Testis (tissue), 3 donors: Measurements from ENCODE around the gene COL23A1. TPM values are rescaled to one million over a fixed set of nuclear protein-coding genes. Genes with fewer than 3 reads are reported as not detected.

ENCODE experiments used
- DNase-seq: peaks from one replicate; pipeline ENCODE4 v3.0.0-alpha.2; 2019
- H3K27ac ChIP-seq, 2 donors: fragments of 200-600 bp; sonication (generic); one replicate each; pipeline ENCODE4 v1.5.1; 2019
- H3K27me3 ChIP-seq: fragments of 200-600 bp; sonication (generic); one replicate; pipeline ENCODE4 v1.5.1; 2019
- H3K36me3 ChIP-seq: fragments of 200-600 bp; sonication (generic); one replicate; pipeline ENCODE4 v1.5.1; 2017; ENCODE audit warnings: low read depth; ENCODE audit errors: missing control alignments
- H3K4me1 ChIP-seq: fragments of 200-600 bp; sonication (generic); one replicate; pipeline ENCODE4 v1.5.1; 2019
- H3K4me3 ChIP-seq, 2 donors: fragments of 200-600 bp; sonication (generic); one replicate each; pipeline ENCODE4 v1.5.1; 2017 to 2019
- H3K9me3 ChIP-seq: fragments of 200-600 bp; sonication (generic); one replicate; pipeline ENCODE4 v1.5.1; 2017
- CTCF ChIP-seq, 3 experiments: fragments of 450-650 bp in 2 of 3; fragments of 200-600 bp in 1 of 3; sonication (generic) in 1 of 3; IDR thresholded peaks; one replicate each; pipeline ENCODE4 v1.5.1; 2016 to 2019; ENCODE audit warnings: antibody characterized with exemption in 3 of 3, mild to moderate bottlenecking in 2 of 3, moderate library complexity in 1 of 3
- POLR2A ChIP-seq: fragments of 450-650 bp; IDR thresholded peaks from one replicate; pipeline ENCODE4 v1.6.1; 2017; ENCODE audit warnings: antibody characterized with exemption, mild to moderate bottlenecking, moderate library complexity
- WGBS, 2 donors: methylation state at CpG; one replicate each; pipeline ENCODE4 v1.1.5; 2018; 5-methylcytosine and 5-hydroxymethylcytosine counted together
- intact Hi-C: fragments of 100-400 bp; cut with DNase I; formaldehyde crosslinking; loops from one replicate; pipeline ENCODE4 v1.15.1; 2023; ENCODE audit warnings: low total_unique reads
- polyA plus RNA-seq: library from polyadenylated mRNA; stranded (reverse); fragments of 350-450 nt; fragmentation: Illumina TruSeq; extraction: RNeasy Lipid Tissue Mini Kit (QIAGEN cat#74804); gene quantifications from one replicate; pipeline ENCODE4 v1.2.3, GENCODE V29; 2014; ENCODE audit warnings: low read depth, low replicate concordance; ENCODE audit not compliant: insufficient read depth
- total RNA-seq, 2 donors: library from RNA; depleted of rRNA; stranded (reverse); fragments of >200 nt; gene quantifications; one replicate each; pipeline ENCODE4 v1.2.3, GENCODE V29; 2016

The COL23A1 gene
- total and polyA plus RNA-seq, 3 donors from 2014 or later: 4.3 to 5.5 (median 5.0) TPM

- intact Hi-C loops: no loop called here
- Histone ChIP-seq H3K4me1 (peaks cover 24% of the 10 kb centered on the region), H3K27ac (peak overlapping the region; percentile 55 to 91), H3K36me3 (no peaks in the 10 kb centered on the region), H3K27me3 (no peaks in the 10 kb centered on the region), H3K4me3 (peak overlapping the region; percentile 75 to 98), H3K9me3 (no peaks in the 10 kb centered on the region)
- 0% methylated on average over 3 to 55 of the region's 90 CpGs for WGBS, 2 donors
- TF ChIP-seq POLR2A: no peak
- no peak for TF ChIP-seq CTCF (IDR thresholded peaks at IDR 0.05)
- DNase-seq: peak; percentile 83
Observed at GRCh38 chr5:178204935-178205748, 385.1 kb downstream of the COL23A1 start.

DNA sequence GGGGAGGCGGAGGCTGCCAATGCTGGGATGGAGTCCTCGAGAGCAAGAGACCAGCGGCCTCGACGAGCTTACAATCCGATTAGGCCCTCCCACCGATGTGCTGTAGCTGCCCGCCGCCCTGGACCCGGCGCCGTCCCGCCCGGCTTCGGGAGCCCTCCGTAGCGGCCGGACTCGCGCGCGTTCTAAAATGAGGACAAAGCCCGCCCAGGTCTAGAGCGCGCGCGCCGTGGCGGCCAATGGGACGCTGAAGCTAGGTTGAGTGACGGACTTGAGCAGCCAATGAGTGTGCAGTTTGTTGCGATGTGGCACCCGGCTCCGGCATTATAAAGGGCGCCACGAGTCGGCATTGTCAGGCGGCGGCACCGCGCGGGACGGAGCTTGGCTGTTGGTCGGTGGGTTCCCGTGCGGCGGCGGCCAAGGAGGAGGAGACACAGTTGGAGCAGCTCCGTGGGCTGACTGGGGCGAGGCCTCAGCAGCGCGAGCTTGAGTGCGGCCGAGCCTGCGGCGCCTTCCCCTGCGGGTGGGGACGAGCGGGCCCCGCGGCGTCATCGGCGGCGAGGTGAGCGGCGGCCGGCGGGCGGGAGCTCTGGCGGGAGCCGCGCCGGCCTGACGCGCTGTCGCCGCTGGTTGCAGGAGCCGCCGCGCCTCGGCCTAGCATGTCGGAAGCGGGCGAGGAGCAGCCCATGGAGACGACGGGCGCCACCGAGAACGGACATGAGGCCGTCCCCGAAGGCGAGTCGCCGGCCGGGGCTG, 385.8 kb downstream of the COL23A1 start, which contains the start of gene HNRNPAB:
TSS of gene HNRNPAB (plus strand) at position 352 of the 753 bp plus-strand sequence. CDS start at position 657, 305 bp downstream.
- Histone ChIP-seq H3K4me3 (peak within 1 kb of the TSS; percentile 75 to 98), H3K27me3 (no peaks in the 10 kb centered on the region), H3K36me3 (no peaks in the 10 kb centered on the region), H3K27ac (peak within 1 kb of the TSS; percentile 55 to 91), H3K9me3 (no peaks in the 10 kb centered on the region), H3K4me1 (peaks cover 24% of the 10 kb centered on the region)
- 0% methylated on average over 59 of the region's 96 CpGs; no CpG with 5 or more reads in 1 of the 2 donors for WGBS, 2 donors
- peak; percentile 97 for DNase-seq
- intact Hi-C loops: no loop called here
- no peak for TF ChIP-seq CTCF (IDR thresholded peaks at IDR 0.05)
- peak; percentile 85 for TF ChIP-seq POLR2A

DNA sequence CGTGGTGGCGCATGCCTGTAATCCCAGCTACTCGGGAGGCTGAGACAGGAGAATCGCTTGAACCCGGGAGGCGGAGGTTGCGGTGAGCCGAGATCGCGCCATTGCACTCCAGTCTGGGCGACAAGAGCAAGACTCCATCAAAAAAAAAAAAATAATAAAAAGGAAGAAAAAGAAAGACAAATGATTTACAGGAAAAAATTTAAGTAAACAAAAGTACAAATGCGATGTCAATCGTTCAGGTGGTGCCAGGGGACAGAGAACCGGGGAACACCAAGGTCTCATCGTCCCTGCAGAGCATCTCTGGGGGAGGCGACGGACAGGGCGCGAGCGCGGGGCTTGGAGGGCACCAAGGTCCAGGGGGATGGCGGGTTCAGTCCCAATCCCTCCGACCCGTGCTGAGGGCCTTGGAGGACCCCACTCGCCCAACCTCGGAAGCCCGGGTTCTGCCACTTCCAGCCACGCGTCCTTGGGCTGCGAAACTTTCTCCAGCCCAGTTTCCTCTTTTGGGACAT, 386.5 kb downstream of the COL23A1 start:
- Histone ChIP-seq H3K27ac (peak overlapping the region in 1 of 2 donors; percentile 91), H3K9me3 (no peaks in the 10 kb centered on the region), H3K36me3 (no peaks in the 10 kb centered on the region), H3K27me3 (no peaks in the 10 kb centered on the region), H3K4me3 (peak overlapping the region; percentile 75 to 98), H3K4me1 (peaks cover 24% of the 10 kb centered on the region)
- TF ChIP-seq CTCF (IDR thresholded peaks at IDR 0.05) (no peak), POLR2A (no peak)
- 17 to 27% methylated on average over 25 to 30 of the region's 30 CpGs for WGBS, 2 donors
- no peak for DNase-seq
- intact Hi-C loops: no loop called here

DNA sequence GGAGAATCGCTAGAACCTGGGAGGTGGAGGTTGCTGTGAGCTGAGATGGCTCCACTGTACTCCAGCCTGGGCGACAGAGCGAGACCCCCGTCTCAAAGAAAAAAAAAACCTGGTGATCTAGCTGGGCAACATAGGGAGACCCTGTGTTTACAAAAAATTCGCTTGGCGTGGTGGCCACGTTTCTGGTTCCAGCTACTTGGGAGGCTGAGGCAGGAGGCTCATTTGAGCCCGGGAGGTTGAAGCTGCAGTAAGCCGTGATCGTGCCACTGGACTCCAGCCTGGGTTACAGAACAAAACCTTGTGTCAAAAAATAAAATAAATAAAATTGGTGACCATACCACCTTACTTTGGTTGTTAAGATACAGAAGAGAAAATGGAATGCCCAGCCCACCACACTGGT, 387.7 kb downstream of the COL23A1 start:
- Histone ChIP-seq H3K4me1 (peaks cover 20% of the 10 kb centered on the region), H3K4me3 (no peak overlapping the region), H3K9me3 (no peaks in the 10 kb centered on the region), H3K27me3 (no peaks in the 10 kb centered on the region), H3K27ac (no peak overlapping the region), H3K36me3 (no peaks in the 10 kb centered on the region)
- no peak for DNase-seq
- intact Hi-C loops: no loop called here
- TF ChIP-seq POLR2A (no peak), CTCF (IDR thresholded peaks at IDR 0.05) (no peak)
- 89 to 96% methylated on average over 7 to 10 of the region's 10 CpGs for WGBS, 2 donors
